SK-N-SH treated with all-trans-retinoic acid at 6 μM for 48 hours (cell line): Measurements from ENCODE around the gene HK3.

Experiments used
- ATAC-seq: fragments of 200-7000 bp; cut with Tn5 transposase; 3 replicates; pipeline ENCODE4 v1.9.1; 2020; ENCODE audit warnings: mild to moderate bottlenecking, moderate library complexity
- ARNTL ChIP-seq: fragments of 450-650 bp; formaldehyde crosslinking; IDR thresholded peaks from 2 replicates; pipeline ENCODE4 v1.5.0; 2020; ENCODE audit warnings: low read depth, mild to moderate bottlenecking, moderate library complexity, borderline replicate concordance
- BACH2 ChIP-seq: fragments of 250-450 bp; sonication (Bioruptor Pico); IDR thresholded peaks from 2 replicates; pipeline ENCODE4 v1.9.0; 2021; ENCODE audit warnings: mild to moderate bottlenecking, borderline replicate concordance
- ESRRG ChIP-seq: fragments of 250-450 bp; sonication (Bioruptor Pico); IDR thresholded peaks from 2 replicates; pipeline ENCODE4 v1.6.1; 2021; ENCODE audit warnings: mild to moderate bottlenecking
- GLIS3 ChIP-seq: fragments of 250-450 bp; sonication (Bioruptor Pico); IDR thresholded peaks from 2 replicates; pipeline ENCODE4 v1.5.0; 2020; ENCODE audit warnings: mild to moderate bottlenecking, moderate library complexity
- ISL1 ChIP-seq: fragments of 250-450 bp; sonication (Bioruptor Pico); IDR thresholded peaks from 2 replicates; pipeline ENCODE4 v2.1.2; 2022; ENCODE audit warnings: mild to moderate bottlenecking, moderate library complexity
- OSR1 ChIP-seq: fragments of 250-450 bp; sonication (Bioruptor Pico); IDR thresholded peaks from 2 replicates; pipeline ENCODE4 v1.8.0; 2022; ENCODE audit warnings: moderate library complexity, mild to moderate bottlenecking, inconsistent platforms
- PPARA ChIP-seq: fragments of 250-450 bp; sonication (Bioruptor Pico); IDR thresholded peaks from 2 replicates; pipeline ENCODE4 v1.5.0; 2020; ENCODE audit warnings: mild to moderate bottlenecking, borderline replicate concordance
- RARB ChIP-seq: fragments of 250-450 bp; sonication (Bioruptor Pico); IDR thresholded peaks from 2 replicates; pipeline ENCODE4 v1.8.0; 2021; ENCODE audit warnings: mild to moderate bottlenecking, moderate library complexity
- SNAI2 ChIP-seq: fragments of 250-450 bp; sonication (Bioruptor Pico); IDR thresholded peaks from 2 replicates; pipeline ENCODE4 v1.5.0; 2020; ENCODE audit warnings: mild to moderate bottlenecking, moderate library complexity
- TCF4 ChIP-seq: fragments of 250-450 bp; sonication (Bioruptor Pico); IDR thresholded peaks from 2 replicates; pipeline ENCODE4 v1.8.0; 2021; ENCODE audit warnings: mild to moderate bottlenecking, moderate library complexity, borderline replicate concordance
- TOX ChIP-seq: fragments of 250-450 bp; sonication (Bioruptor Pico); IDR thresholded peaks from 2 replicates; pipeline ENCODE4 v1.8.0; 2021; ENCODE audit warnings: mild to moderate bottlenecking, moderate library complexity, borderline replicate concordance
- ZC3H10 ChIP-seq: fragments of 250-450 bp; sonication (Bioruptor Pico); IDR thresholded peaks from 2 replicates; pipeline ENCODE4 v1.5.1; 2021; ENCODE audit warnings: mild to moderate bottlenecking, moderate library complexity
- ZFP3 ChIP-seq: fragments of 250-450 bp; sonication (Bioruptor Pico); IDR thresholded peaks from 2 replicates; pipeline ENCODE4 v1.5.0; 2020; ENCODE audit warnings: mild to moderate bottlenecking, moderate library complexity
- ZFP30 ChIP-seq: fragments of 450-650 bp; formaldehyde crosslinking; IDR thresholded peaks from 2 replicates; pipeline ENCODE4 v1.5.0; 2022; ENCODE audit warnings: mild to moderate bottlenecking, moderate library complexity
- ZNF565 ChIP-seq: fragments of 450-650 bp; formaldehyde crosslinking; conservative IDR thresholded peaks from 2 replicates; pipeline ENCODE4 v1.5.0; 2020; ENCODE audit warnings: low read depth, mild to moderate bottlenecking, moderate library complexity
- ZNF70 ChIP-seq: fragments of 450-650 bp; formaldehyde crosslinking; IDR thresholded peaks from 2 replicates; pipeline ENCODE4 v1.5.0; 2020; ENCODE audit warnings: mild to moderate bottlenecking, moderate library complexity
- ZNF8 ChIP-seq: fragments of 450-650 bp; formaldehyde crosslinking; IDR thresholded peaks from 2 replicates; pipeline ENCODE4 v1.5.0; 2020; ENCODE audit warnings: mild to moderate bottlenecking, moderate library complexity
- TF ChIP-seq, protein P1 (sequence below): fragments of 250-450 bp; sonication (Bioruptor Pico); IDR thresholded peaks from 2 replicates; pipeline ENCODE4 v1.8.0; 2020; ENCODE audit warnings: mild to moderate bottlenecking, moderate library complexity, borderline replicate concordance
- TF ChIP-seq, protein P2 (sequence below): fragments of 250-450 bp; sonication (Bioruptor Pico); IDR thresholded peaks from 2 replicates; pipeline ENCODE4 v1.5.0; 2020; ENCODE audit warnings: mild to moderate bottlenecking, moderate library complexity
- TF ChIP-seq, protein P3 (sequence below): fragments of 250-450 bp; sonication (Bioruptor Pico); IDR thresholded peaks from 2 replicates; pipeline ENCODE4 v1.5.1; 2020; ENCODE audit warnings: low read depth, mild to moderate bottlenecking, moderate library complexity
- TF ChIP-seq, protein P4 (sequence below): fragments of 250-450 bp; sonication (Bioruptor Pico); IDR thresholded peaks from 2 replicates; pipeline ENCODE4 v1.8.0; 2021; ENCODE audit warnings: low read depth, mild to moderate bottlenecking, moderate library complexity, borderline replicate concordance
- TF ChIP-seq, protein P5 (sequence below): fragments of 250-450 bp; sonication (Bioruptor Pico); IDR thresholded peaks from 2 replicates; pipeline ENCODE4 v1.5.1; 2021; ENCODE audit warnings: mild to moderate bottlenecking, moderate library complexity

Gene HK3

DNA sequence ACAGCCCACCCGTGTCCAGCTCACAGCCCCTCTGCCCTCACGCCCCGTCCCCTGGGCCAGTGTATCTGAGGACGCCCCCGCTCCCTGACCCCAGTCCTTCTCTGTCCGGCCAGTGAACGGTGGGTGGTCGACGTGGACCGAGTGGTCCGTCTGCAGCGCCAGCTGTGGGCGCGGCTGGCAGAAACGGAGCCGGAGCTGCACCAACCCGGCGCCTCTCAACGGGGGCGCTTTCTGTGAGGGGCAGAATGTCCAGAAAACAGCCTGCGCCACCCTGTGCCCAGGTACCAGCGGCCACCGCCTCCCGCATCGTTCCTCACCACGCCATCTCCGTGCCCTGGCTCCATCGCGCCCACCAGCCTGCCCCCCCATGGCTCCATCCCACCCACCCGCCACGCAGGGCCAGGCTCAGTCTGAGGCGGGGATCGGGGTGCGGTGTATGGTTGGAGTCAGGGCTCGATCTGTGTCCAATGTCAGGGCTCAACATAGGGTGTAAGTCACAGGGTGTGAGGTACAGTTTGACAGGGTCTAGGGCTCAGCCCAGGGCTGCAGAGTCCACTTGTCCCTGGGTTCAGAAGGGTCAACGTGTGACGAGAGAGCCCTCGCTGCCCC lies 29.5 kb downstream of the HK3 start:
- no peak for TF ChIP-seq BACH2
- TF ChIP-seq ZNF565, result no peak
- TF ChIP-seq ZNF8, result no peak
- TF ChIP-seq PPARA (CRISPR knock-in tag), result no peak
- TF ChIP-seq ZNF70, result no peak
- TF ChIP-seq TOX (CRISPR knock-in tag), result no peak
- TF ChIP-seq OSR1, result no peak
- TF ChIP-seq, protein P1, sequence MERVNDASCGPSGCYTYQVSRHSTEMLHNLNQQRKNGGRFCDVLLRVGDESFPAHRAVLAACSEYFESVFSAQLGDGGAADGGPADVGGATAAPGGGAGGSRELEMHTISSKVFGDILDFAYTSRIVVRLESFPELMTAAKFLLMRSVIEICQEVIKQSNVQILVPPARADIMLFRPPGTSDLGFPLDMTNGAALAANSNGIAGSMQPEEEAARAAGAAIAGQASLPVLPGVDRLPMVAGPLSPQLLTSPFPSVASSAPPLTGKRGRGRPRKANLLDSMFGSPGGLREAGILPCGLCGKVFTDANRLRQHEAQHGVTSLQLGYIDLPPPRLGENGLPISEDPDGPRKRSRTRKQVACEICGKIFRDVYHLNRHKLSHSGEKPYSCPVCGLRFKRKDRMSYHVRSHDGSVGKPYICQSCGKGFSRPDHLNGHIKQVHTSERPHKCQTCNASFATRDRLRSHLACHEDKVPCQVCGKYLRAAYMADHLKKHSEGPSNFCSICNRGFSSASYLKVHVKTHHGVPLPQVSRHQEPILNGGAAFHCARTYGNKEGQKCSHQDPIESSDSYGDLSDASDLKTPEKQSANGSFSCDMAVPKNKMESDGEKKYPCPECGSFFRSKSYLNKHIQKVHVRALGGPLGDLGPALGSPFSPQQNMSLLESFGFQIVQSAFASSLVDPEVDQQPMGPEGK (CRISPR knock-in tag), result no peak
- TF ChIP-seq, protein P2, sequence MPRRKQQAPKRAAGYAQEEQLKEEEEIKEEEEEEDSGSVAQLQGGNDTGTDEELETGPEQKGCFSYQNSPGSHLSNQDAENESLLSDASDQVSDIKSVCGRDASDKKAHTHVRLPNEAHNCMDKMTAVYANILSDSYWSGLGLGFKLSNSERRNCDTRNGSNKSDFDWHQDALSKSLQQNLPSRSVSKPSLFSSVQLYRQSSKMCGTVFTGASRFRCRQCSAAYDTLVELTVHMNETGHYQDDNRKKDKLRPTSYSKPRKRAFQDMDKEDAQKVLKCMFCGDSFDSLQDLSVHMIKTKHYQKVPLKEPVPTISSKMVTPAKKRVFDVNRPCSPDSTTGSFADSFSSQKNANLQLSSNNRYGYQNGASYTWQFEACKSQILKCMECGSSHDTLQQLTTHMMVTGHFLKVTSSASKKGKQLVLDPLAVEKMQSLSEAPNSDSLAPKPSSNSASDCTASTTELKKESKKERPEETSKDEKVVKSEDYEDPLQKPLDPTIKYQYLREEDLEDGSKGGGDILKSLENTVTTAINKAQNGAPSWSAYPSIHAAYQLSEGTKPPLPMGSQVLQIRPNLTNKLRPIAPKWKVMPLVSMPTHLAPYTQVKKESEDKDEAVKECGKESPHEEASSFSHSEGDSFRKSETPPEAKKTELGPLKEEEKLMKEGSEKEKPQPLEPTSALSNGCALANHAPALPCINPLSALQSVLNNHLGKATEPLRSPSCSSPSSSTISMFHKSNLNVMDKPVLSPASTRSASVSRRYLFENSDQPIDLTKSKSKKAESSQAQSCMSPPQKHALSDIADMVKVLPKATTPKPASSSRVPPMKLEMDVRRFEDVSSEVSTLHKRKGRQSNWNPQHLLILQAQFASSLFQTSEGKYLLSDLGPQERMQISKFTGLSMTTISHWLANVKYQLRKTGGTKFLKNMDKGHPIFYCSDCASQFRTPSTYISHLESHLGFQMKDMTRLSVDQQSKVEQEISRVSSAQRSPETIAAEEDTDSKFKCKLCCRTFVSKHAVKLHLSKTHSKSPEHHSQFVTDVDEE, result no peak
- no peak for TF ChIP-seq ZC3H10 (CRISPR knock-in tag)
- TF ChIP-seq TCF4, result no peak
- TF ChIP-seq ARNTL (CRISPR knock-in tag), result no peak
- TF ChIP-seq, protein P3, sequence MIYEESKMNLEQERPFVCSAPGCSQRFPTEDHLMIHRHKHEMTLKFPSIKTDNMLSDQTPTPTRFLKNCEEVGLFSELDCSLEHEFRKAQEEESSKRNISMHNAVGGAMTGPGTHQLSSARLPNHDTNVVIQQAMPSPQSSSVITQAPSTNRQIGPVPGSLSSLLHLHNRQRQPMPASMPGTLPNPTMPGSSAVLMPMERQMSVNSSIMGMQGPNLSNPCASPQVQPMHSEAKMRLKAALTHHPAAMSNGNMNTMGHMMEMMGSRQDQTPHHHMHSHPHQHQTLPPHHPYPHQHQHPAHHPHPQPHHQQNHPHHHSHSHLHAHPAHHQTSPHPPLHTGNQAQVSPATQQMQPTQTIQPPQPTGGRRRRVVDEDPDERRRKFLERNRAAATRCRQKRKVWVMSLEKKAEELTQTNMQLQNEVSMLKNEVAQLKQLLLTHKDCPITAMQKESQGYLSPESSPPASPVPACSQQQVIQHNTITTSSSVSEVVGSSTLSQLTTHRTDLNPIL, result no peak
- TF ChIP-seq SNAI2 (CRISPR knock-in tag), result no peak
- no peak for TF ChIP-seq RARB (CRISPR knock-in tag)
- TF ChIP-seq ISL1 (CRISPR knock-in tag), result no peak
- no peak for TF ChIP-seq GLIS3 (CRISPR knock-in tag)
- no peak for TF ChIP-seq ESRRG (CRISPR knock-in tag)
- ATAC-seq, result no peak

DNA sequence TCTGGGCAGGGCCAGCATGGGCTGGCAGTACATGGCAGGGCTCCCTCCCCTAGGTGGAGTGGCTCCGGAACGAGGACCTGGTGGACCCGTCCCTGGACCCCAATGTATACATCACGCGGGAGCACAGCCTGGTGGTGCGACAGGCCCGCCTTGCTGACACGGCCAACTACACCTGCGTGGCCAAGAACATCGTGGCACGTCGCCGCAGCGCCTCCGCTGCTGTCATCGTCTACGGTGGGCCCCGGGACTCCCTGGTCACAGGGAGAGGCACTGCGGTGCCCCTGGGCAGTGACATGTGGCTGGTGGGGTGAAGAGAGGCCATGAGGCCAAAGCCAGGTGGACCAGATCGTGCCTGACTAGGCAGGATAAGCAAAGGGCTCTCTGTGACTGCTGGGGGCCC lies 30.4 kb downstream of the HK3 start:
- TF ChIP-seq ZFP30 (CRISPR knock-in tag) (no peak), ARNTL (CRISPR knock-in tag) (no peak), BACH2 (no peak), RARB (CRISPR knock-in tag) (no peak), ZNF565 (no peak), ESRRG (CRISPR knock-in tag) (no peak)
- TF ChIP-seq, protein P4, sequence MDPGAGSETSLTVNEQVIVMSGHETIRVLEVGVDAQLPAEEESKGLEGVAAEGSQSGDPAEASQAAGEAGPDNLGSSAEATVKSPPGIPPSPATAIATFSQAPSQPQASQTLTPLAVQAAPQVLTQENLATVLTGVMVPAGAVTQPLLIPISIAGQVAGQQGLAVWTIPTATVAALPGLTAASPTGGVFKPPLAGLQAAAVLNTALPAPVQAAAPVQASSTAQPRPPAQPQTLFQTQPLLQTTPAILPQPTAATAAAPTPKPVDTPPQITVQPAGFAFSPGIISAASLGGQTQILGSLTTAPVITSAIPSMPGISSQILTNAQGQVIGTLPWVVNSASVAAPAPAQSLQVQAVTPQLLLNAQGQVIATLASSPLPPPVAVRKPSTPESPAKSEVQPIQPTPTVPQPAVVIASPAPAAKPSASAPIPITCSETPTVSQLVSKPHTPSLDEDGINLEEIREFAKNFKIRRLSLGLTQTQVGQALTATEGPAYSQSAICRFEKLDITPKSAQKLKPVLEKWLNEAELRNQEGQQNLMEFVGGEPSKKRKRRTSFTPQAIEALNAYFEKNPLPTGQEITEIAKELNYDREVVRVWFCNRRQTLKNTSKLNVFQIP (CRISPR knock-in tag), result no peak
- TF ChIP-seq, protein P1 (CRISPR knock-in tag), result no peak
- ATAC-seq, result no peak

DNA sequence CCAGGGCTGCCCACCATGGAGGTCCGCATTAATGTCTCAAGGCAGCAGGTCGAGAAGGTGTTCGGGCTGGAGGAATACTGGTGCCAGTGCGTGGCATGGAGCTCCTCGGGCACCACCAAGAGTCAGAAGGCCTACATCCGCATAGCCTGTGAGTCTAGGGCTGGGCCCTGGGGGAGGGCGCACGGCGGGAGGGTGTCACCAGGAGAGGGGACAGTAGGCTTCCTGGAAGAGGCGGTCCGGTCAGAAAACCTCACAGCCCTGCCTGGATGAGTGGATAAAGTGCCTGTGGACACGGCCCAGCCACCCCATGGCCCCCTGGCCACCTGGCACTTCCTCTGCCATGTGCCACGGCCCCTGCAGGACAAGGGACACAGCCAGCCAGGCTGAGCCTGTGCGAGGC lies 31.0 kb downstream of the HK3 start:
- no peak for ATAC-seq
- TF ChIP-seq ZNF8, result no peak
- TF ChIP-seq GLIS3 (CRISPR knock-in tag), result no peak
- TF ChIP-seq, protein P4 (CRISPR knock-in tag), result no peak
- no peak for TF ChIP-seq ZFP3 (CRISPR knock-in tag)
- TF ChIP-seq, protein P3, result no peak
- TF ChIP-seq, protein P5, sequence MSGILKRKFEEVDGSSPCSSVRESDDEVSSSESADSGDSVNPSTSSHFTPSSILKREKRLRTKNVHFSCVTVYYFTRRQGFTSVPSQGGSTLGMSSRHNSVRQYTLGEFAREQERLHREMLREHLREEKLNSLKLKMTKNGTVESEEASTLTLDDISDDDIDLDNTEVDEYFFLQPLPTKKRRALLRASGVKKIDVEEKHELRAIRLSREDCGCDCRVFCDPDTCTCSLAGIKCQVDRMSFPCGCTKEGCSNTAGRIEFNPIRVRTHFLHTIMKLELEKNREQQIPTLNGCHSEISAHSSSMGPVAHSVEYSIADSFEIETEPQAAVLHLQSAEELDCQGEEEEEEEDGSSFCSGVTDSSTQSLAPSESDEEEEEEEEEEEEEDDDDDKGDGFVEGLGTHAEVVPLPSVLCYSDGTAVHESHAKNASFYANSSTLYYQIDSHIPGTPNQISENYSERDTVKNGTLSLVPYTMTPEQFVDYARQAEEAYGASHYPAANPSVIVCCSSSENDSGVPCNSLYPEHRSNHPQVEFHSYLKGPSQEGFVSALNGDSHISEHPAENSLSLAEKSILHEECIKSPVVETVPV (CRISPR knock-in tag), result no peak
- no peak for TF ChIP-seq ZFP30 (CRISPR knock-in tag)
